Activated gamma-delta T cell treated with anti-CD3 and anti-CD28 coated beads, Interleukin-2, amount 50 U/mL, for 16 hours (primary cell): Measurements from ENCODE around the gene LAMA3.

Source experiments
- DNase-seq: peaks from one replicate; pipeline ENCODE4 v3.0.0-alpha.2; 2020; ENCODE audit warnings: low read depth

The LAMA3 gene

DNA sequence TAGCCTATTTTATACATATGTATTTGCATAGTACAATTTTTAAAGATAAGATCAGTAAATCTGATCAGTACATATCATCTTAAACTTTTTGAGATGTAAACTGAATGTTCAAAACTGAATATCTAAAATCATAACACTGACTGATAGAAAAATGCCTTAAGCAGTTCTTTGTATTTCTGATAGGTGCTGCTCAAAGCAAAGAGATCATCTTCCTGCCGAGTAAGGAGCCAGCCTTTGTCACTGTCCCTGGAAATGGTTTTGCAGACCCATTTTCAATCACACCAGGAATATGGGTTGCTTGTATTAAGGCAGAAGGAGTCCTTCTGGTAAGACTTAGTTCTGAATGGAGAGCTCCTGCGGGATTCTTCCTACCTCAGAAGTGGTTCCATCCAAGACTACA lies 135.0 kb downstream of the LAMA3 start:
- no peak for DNase-seq

DNA sequence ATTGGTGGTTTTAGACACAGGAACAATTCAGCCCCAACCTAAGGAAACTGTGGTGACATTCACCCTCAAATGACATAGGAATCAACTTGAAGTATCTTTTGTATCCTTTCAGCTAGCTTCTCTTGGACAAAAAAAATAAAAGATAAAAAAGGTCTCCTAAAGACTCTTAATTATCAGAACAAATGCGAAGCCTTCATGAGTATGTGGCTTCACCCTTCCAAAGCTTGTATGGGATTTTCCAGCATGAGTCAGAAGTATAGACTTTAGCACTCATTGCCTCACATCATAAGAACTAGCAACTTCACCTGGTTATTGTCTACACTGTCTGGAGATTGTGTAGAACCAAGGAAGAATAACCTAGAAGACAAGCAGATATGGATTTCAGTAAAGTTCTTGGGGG lies 135.4 kb downstream of the LAMA3 start:
- DNase-seq: no peak

DNA sequence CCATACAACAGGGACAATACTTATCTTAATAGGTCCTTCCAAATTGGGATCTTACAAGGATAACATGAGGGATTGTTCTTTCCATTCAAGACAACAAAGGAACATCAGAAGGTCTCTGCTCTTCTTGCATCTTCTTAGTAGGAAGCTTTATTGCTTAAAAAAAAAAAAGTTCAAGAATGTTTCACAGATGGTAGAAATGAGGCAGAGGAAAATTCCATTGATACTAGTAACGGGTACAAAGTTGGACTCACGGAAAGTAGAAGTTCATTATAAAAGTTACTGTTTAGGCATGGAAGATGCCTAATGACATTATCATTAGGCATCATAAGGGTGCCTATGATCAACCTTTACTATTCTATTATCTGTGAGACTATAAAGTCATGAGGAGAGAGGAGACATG lies 136.2 kb downstream of the LAMA3 start:
- DNase-seq: no peak

DNA sequence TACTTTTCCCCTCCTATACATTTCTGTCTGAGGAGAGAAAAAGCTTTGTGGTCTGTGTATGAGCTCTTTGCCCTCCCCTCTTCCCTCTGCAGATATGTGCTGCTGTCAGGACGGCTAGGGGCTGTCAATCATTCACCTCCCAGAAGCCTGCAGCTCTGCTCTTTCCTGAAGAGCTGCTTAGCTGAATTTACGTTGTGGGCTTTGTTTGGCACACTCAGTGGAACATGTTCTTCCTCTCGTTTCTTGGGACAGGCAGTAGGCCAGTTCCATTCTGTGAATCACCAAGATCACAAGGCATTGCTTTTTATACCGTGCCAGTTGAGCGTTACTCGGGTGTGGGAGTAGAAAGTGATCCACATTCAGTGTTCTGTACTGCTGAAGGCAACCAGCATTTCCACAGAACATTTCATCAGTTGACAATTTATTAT lies 136.7 kb downstream of the LAMA3 start:
- no peak for DNase-seq

GRCh38 chr18:23826850-23827620 lies 137.8 kb downstream of the LAMA3 start:
- DNase-seq: no peak

DNA sequence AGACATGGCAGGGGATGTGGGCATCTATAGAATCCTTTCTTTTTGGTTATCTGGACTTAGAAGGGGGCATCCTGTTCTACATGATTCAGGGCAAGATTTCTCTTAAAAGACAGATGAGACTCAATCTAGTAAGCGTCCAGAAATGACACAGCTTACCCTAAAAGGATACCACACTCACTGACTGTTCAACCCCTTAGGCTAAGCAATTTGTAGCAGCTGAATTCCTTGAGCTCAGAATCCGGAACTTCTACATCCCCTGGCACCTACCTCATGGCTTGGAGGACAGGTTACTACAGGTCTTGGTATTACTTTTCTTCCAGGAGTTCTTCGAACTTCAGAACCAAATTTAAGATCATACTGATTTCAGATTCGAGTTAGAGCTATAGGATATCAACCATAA lies 138.4 kb downstream of the LAMA3 start:
- no peak for DNase-seq

DNA sequence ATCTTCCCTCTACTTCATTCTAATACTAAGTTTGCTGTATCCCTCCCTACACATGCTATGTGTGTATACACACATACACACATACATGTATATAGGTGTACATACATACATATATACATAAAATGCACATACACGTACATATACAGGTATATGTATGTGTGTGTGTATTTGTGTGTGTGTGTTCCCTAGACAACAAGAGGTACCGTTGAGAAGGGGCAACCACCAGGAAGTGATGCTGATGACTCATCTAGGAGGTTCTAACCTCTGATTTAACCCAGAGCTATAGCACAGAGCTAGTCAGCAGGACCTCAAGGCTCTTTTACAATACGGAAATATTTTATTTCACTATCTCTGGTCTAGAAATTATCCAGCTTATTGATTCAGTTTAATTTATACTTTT lies 139.2 kb downstream of the LAMA3 start:
- peak; percentile 34 for DNase-seq

DNA sequence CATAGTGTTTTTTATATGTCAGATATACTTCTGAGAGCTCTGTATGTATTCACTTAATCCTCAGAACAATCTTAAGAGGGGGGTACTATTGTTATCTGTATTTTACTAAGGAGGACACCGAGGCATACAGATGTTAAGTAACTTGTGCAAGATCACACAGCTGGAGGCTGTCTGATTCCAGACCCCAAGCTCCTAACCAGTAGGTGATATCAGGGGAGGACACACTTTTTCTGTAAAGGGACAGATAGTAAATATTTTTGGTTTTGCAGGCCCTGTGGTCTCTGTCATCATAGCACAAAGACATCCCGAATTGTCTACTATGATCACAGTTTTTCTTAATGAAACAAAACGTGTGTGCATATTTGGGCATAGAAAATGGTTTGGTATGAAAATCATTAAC lies 143.7 kb downstream of the LAMA3 start:
- DNase-seq: no peak

DNA sequence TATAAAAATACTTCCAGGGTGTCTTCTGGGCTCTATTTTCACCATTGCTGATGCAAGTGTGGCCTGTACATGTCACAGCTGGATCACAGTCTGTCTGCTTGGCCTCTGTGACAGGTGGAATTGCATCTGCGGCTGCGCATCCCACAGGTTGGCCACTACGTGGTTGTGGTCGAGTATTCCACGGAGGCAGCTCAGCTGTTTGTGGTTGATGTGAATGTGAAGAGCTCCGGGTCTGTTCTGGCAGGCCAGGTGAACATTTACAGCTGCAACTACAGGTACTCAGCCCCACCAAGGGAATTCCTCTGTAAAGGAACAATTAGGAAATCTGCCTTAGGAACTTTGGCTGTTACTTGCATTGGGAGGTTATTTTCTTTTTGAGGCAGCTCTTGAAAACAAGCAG lies 144.5 kb downstream of the LAMA3 start:
- no peak for DNase-seq

DNA sequence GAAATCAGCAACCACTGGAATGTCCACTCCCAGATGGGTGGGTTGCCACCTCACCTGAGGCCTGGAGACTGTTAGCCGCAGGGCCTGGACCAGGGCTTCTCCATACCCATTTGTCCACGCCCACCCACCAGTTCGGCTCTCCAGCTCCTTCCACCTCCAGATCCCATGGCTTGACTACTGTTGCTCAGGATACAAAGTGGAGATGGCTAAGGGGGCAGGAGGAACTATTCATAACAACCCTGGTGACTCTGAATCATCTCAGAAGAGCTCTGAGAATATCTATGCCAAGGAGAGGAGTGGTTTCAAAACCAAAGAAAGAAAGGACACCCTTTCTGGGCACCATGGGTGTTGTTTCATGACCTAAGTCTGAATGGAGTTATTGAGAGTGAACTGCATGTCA lies 145.8 kb downstream of the LAMA3 start:
- DNase-seq: no peak

DNA sequence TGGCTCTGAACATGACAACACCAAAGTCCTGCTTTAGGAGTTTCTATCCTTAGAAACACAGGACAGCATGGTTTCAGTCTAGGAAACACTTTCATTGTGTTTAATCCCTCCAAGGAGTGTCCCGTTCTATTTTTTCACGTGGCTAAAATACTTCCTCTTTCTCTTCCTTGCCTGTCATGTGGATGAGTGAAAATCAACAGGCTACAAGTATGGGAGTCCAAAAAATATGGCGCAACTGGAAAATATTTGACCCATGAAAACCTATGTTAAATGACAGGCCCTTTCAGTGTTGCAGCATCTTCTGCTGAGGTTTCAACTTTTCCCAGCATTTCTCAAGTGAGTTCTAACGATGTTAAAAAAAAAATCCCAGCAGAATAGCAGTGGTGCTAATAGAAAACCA lies 146.3 kb downstream of the LAMA3 start:
- no peak for DNase-seq

DNA sequence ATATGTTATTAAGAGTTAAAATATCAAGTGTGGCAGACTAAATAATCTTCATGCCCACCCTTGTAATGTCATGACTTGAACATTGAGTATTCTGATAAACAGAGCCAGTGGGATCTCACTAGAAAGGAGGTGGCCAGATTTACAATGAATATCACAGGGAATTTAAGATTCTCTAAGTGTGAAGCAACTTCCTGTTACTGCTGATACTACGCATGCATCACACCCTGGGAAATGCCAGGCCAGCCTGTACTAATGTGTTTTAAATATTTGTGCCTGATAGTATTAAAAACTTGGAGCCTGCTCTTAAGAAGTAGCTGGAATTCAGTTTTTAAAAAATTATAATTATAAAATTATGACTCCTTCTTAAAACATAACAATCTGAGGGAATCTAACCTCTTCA lies 148.3 kb downstream of the LAMA3 start:
- no peak for DNase-seq

DNA sequence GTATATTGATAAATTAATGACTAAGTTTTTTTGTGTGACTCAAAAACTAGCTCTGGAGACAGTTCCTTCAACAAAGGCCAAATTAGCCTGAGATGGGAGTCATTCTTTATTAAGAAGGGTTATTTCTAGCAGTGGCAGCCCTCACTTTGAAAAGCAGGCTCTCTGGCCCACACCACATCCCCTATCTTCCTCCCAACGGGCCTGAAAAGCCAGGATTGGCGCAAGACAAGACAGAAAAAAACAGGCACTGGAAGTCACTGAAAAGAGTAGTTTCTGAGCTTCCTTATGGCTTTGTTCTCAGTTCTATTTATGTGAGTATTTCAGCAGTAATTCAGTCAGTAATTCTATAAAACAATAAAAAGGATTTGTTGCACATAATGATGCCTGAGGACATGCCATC lies 149.0 kb downstream of the LAMA3 start:
- no peak for DNase-seq

GRCh38 chr18:23838801-23839366 lies 149.6 kb downstream of the LAMA3 start:
- no peak for DNase-seq

- DNase-seq: no peak
These were observed 153.1 kb downstream of the LAMA3 start for GRCh38 chr18:23842305-23842704.

DNA sequence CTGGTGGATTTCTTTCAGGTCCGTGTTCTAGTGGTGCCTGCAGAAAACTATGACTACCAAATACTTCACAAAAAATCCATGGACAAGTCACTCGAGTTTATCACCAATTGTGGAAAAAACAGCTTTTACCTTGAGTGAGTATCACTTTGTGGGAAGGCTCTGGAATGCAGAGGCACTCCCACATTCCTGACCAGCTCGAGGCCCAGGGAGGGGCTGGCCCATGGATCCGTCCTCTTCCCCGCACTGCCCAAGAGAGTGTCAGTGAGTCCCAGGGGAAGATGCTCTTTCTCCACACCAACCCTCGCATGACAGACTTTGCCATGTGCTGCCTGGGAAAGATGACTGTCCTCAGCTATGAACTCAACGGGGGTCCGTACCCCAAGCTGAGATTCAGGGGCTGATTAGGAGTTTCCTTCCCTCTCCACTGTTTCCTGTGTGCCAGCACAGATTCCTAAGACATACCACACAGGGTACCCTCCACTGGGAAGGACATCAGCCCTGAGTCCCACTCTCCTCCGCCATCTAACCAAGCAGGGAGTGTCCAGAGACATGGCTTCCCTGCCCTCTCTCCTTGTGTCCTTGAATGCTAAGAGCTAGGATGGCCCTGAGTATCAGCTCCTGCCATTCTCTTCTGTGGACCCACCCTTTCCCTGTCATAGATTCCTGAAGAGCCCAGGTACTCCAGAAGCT lies 155.9 kb downstream of the LAMA3 start:
- DNase-seq: no peak

DNA sequence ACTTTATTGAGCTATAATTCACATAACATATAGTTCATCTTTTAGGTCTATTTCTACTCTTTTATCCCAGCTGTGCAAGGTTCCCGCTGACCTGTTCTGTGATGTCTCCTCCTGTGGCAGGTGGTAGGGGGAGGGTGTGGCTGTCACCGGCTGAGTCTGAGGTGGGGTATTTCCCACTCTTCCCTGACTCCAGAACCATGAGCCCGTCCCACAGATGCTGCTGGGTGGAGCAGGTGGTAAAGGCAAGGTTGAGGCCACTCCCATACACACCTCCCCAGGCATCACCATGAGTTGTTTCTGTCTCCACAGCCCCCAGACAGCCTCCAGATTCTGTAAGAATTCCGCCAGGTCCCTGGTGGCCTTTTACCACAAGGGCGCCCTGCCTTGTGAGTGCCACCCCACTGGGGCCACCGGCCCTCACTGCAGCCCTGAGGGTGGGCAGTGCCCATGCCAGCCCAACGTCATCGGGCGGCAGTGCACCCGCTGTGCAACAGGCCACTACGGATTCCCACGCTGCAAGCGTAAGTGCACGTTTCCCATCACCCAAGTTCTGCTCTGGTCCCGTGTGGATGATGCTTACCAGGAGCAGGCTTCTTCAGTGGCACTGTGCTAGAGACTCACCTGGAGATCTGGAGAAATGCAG lies 156.9 kb downstream of the LAMA3 start:
- DNase-seq: no peak

GRCh38 chr18:23847321-23847986 lies 158.2 kb downstream of the LAMA3 start:
- DNase-seq: no peak

DNA sequence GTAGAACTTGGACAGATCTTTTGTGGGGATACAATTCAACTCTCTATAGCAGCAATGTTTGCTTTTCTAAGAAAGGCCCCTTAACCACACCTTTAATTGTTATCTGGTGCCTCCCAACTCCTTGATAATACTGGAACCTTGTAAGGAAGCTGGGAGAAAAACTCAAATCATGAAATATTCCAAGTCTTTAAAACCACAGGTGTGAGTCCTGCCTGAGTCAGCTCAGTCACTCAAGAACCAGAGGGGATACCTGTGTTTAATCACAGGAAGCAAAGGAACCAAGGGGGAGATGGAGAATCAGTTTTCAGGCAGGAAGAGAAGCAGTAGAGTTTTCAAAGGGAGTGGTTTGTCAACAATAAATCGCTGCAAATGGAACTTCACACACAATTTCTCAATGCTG lies 159.9 kb downstream of the LAMA3 start:
- DNase-seq: no peak

GRCh38 chr18:23850215-23850614 lies 161.0 kb downstream of the LAMA3 start:
- DNase-seq: no peak

GRCh38 chr18:23851470-23852002 lies 162.3 kb downstream of the LAMA3 start:
- DNase-seq: no peak
